WTC11 (cell line): Measurements from ENCODE around the gene SCYL3. TPM values are rescaled to one million over a fixed set of nuclear protein-coding genes. Genes with fewer than 3 reads are reported as not detected.

Experiments used
- ATAC-seq: fragments of 200-7000 bp; cut with Tn5 transposase; 2 replicates; pipeline ENCODE4 v1.10.0; 2021; ENCODE audit warnings: mild to moderate bottlenecking, moderate library complexity
- CTCF ChIA-PET: fragments of 300-600 bp; sonication (Branson Sonifier 250); formaldehyde crosslinking; loops from one replicate; lab custom pipeline; 2021; ENCODE audit warnings: antibody characterized with exemption; lab: Charles Lee
- POLR2A ChIA-PET: fragments of 350-600 bp; sonication (Branson Sonifier 250); formaldehyde crosslinking; loops from one replicate; lab custom pipeline; 2021; ENCODE audit warnings: antibody characterized with exemption; lab: Charles Lee
- DNase-seq: peaks from one replicate; pipeline ENCODE4 v3.0.0; 2021; ENCODE audit warnings: low spot score
- H3K27ac Mint-ChIP-seq: 2 replicates; pipeline ENCODE4 v1.8.0; 2021; ENCODE audit warnings: mixed read lengths
- H3K27me3 Mint-ChIP-seq: 2 replicates; pipeline ENCODE4 v1.8.0; 2021; ENCODE audit warnings: low read depth, mild to moderate bottlenecking, moderate library complexity, mixed read lengths
- H3K36me3 Mint-ChIP-seq: 2 replicates; pipeline ENCODE4 v1.8.0; 2021; ENCODE audit warnings: mixed read lengths
- H3K4me1 Mint-ChIP-seq: 2 replicates; pipeline ENCODE4 v1.8.0; 2022; ENCODE audit warnings: mixed read lengths
- H3K4me3 Mint-ChIP-seq: 2 replicates; pipeline ENCODE4 v1.8.0; 2021; ENCODE audit warnings: mild to moderate bottlenecking, moderate library complexity, mixed read lengths
- H3K9me3 Mint-ChIP-seq: 2 replicates; pipeline ENCODE4 v1.8.0; 2021; ENCODE audit warnings: mixed read lengths
- ATF2 ChIP-seq: sonication (generic); formaldehyde crosslinking; IDR thresholded peaks from 2 replicates; pipeline ENCODE4 v1.8.1; 2022; ENCODE audit warnings: low read depth, missing genetic modification reagents, borderline replicate concordance
- CTCF ChIP-seq: fragments of 200-600 bp; IDR thresholded peaks from 2 replicates; pipeline ENCODE4 v1.8.0; 2022; ENCODE audit warnings: antibody characterized with exemption
- ESRRA ChIP-seq: sonication (generic); formaldehyde crosslinking; IDR thresholded peaks from 2 replicates; pipeline ENCODE4 v1.8.1; 2022; ENCODE audit warnings: mild to moderate bottlenecking, missing genetic modification reagents, borderline replicate concordance
- FOXP1 ChIP-seq: sonication (generic); formaldehyde crosslinking; IDR thresholded peaks from 2 replicates; pipeline ENCODE4 v1.8.0; 2022; ENCODE audit warnings: missing genetic modification reagents, mild to moderate bottlenecking, moderate library complexity, borderline replicate concordance
- FOXP4 ChIP-seq: sonication (generic); formaldehyde crosslinking; IDR thresholded peaks from 2 replicates; pipeline ENCODE4 v1.8.0; 2022; ENCODE audit warnings: mild to moderate bottlenecking, missing genetic modification reagents
- MAX ChIP-seq: sonication (generic); formaldehyde crosslinking; IDR thresholded peaks from 2 replicates; pipeline ENCODE4 v1.8.0; 2022; ENCODE audit warnings: mild to moderate bottlenecking, missing genetic modification reagents
- NR3C1 ChIP-seq: sonication (generic); formaldehyde crosslinking; conservative IDR thresholded peaks from 2 replicates; pipeline ENCODE4 v1.8.1; 2023; ENCODE audit warnings: low read depth, mild to moderate bottlenecking, missing genetic modification reagents
- STAT6 ChIP-seq: sonication (generic); formaldehyde crosslinking; conservative IDR thresholded peaks from 2 replicates; pipeline ENCODE4 v1.8.1; 2023; ENCODE audit warnings: mild to moderate bottlenecking, low read depth, missing genetic modification reagents, moderate library complexity
- ZNF281 ChIP-seq: sonication (generic); formaldehyde crosslinking; IDR thresholded peaks from 2 replicates; pipeline ENCODE4 v1.8.0; 2023; ENCODE audit warnings: mild to moderate bottlenecking, missing genetic modification reagents
- total RNA-seq: library from RNA; stranded (reverse); gene quantifications from 3 replicates; pipeline ENCODE4 v1.2.3, GENCODE V29; 2021

Gene SCYL3
- total RNA-seq, 1 experiment from 2014 or later = 5.3 TPM

GRCh38 chr1:169877800-169878491, 15.8 kb downstream of the SCYL3 start:
- DNase-seq = no peak
- CTCF ChIA-PET = no interaction called here
- ATAC-seq = no peak
- TF ChIP-seq MAX (CRISPR knock-in tag) (no peak), NR3C1 (CRISPR knock-in tag) (no peak), ZNF281 (CRISPR knock-in tag) (no peak), FOXP4 (CRISPR knock-in tag) (no peak), CTCF (no peak)
- TF ChIP-seq, all 79 proteins: peak for 0
- Mint-ChIP-seq H3K27me3 (no peaks in the 10 kb centered on the region), H3K4me1 (no peaks in the 10 kb centered on the region), H3K36me3 (peaks cover 51% of the 10 kb centered on the region), H3K27ac (no peak overlapping the region), H3K4me3 (no peak overlapping the region), H3K9me3 (peaks cover 16% of the 10 kb centered on the region)
- POLR2A ChIA-PET = no interaction called here

- ATAC-seq (no peak), DNase-seq (no peak)
- CTCF ChIA-PET = no interaction called here
- no peaks in the 10 kb centered on the region for H3K4me1 Mint-ChIP-seq
- H3K27me3 Mint-ChIP-seq = no peaks in the 10 kb centered on the region
- peaks cover 70% of the 10 kb centered on the region for H3K36me3 Mint-ChIP-seq
- no peak overlapping the region for H3K4me3 Mint-ChIP-seq
- POLR2A ChIA-PET = no interaction called here
- H3K27ac Mint-ChIP-seq = no peak overlapping the region
- peaks cover 31% of the 10 kb centered on the region for H3K9me3 Mint-ChIP-seq
- TF ChIP-seq FOXP1 (CRISPR knock-in tag) (no peak), STAT6 (no peak), ESRRA (CRISPR knock-in tag) (no peak), ATF2 (CRISPR knock-in tag) (no peak)
Measured at GRCh38 chr1:169874229-169874628, 19.5 kb downstream of the SCYL3 start.
